HFFc6 (cell line): ENCODE measurements around the gene GPER1. TPM values are rescaled to one million over a fixed set of nuclear protein-coding genes. Genes with fewer than 3 reads are reported as not detected.
"Not testable (repeated sequence)": the region's sequence is repeated elsewhere in the genome, so short reads cannot be mapped to it uniquely, and the experiment has no call there.

Source experiments
- DNase-seq: peaks from one replicate; pipeline ENCODE4 v3.0.0-alpha.2; 2018
- H3K27ac Mint-ChIP-seq: 2 replicates; pipeline ENCODE4 v1.8.0; 2020; ENCODE audit warnings: mild to moderate bottlenecking, mixed read lengths
- H3K27me3 Mint-ChIP-seq: 2 replicates; pipeline ENCODE4 v1.8.0; 2021; ENCODE audit warnings: mild to moderate bottlenecking, moderate library complexity, mixed read lengths; ENCODE audit not compliant: insufficient read depth
- H3K36me3 Mint-ChIP-seq: 2 replicates; pipeline ENCODE4 v1.8.0; 2021; ENCODE audit warnings: low read depth, mixed read lengths
- H3K4me1 Mint-ChIP-seq: 2 replicates; pipeline ENCODE4 v1.8.0; 2020; ENCODE audit warnings: low read depth, mixed read lengths
- H3K4me3 Mint-ChIP-seq: 2 replicates; pipeline ENCODE4 v1.8.0; 2020; ENCODE audit warnings: mild to moderate bottlenecking, moderate library complexity, mixed read lengths
- H3K9me3 Mint-ChIP-seq: 2 replicates; pipeline ENCODE4 v1.8.0; 2020; ENCODE audit warnings: mild to moderate bottlenecking, mixed read lengths
- CTCF ChIP-seq: fragments of 200-600 bp; sonication (generic); IDR thresholded peaks from 2 replicates; pipeline ENCODE4 v1.5.0; 2021; ENCODE audit warnings: antibody characterized with exemption, mild to moderate bottlenecking
- total RNA-seq, 6 experiments: library from RNA; stranded (reverse); fragmentation: NEBNext Ultra II Directional; extraction: Animal tissue kit (Norgen Biotek cat#: 25700); gene quantifications; 2 replicates in 1 of 6; 3 replicates in 5 of 6; pipeline ENCODE4 v1.2.3, GENCODE V29; 2021

GPER1 gene
- total RNA-seq, 6 experiments from 2014 or later, result 4.6 to 7.1 (median 5.3) TPM

GRCh38 chr7:1068619-1069018, 19.3 kb upstream of the GPER1 start:
- Mint-ChIP-seq H3K27me3 (peaks cover 4% of the 10 kb centered on the region), H3K27ac (no peak overlapping the region), H3K4me1 (no peaks in the 10 kb centered on the region), H3K4me3 (no peak overlapping the region), H3K9me3 (peaks cover 10% of the 10 kb centered on the region; the same call in 1 of the 2 replicates), H3K36me3 (0 out of 2 replicates have a peak, but pooled peaks cover 10% of the 10 kb centered on the region)
- DNase-seq, result no peak
- TF ChIP-seq CTCF, result no peak

- TF ChIP-seq CTCF, result no peak
- no peaks in the 10 kb centered on the region for H3K4me1 Mint-ChIP-seq
- H3K9me3 Mint-ChIP-seq, result peaks cover 10% of the 10 kb centered on the region; the same call in 1 of the 2 replicates
- peaks cover 2% of the 10 kb centered on the region for H3K27me3 Mint-ChIP-seq
- DNase-seq, result no peak
- H3K4me3 Mint-ChIP-seq, result no peak overlapping the region
- H3K36me3 Mint-ChIP-seq, result 0 out of 2 replicates have a peak, but pooled peaks cover 10% of the 10 kb centered on the region
- no peak overlapping the region for H3K27ac Mint-ChIP-seq
Observed at GRCh38 chr7:1070544-1071011, 17.3 kb upstream of the GPER1 start.

- Mint-ChIP-seq H3K27me3 (peaks cover 4% of the 10 kb centered on the region), H3K9me3 (peaks cover 10% of the 10 kb centered on the region; the same call in 1 of the 2 replicates), H3K4me3 (no peak overlapping the region), H3K36me3 (0 out of 2 replicates have a peak, but pooled peaks cover 10% of the 10 kb centered on the region), H3K27ac (no peak overlapping the region), H3K4me1 (no peaks in the 10 kb centered on the region)
- no peak for TF ChIP-seq CTCF
- no peak for DNase-seq
Observed at GRCh38 chr7:1071731-1072254, 16.1 kb upstream of the GPER1 start.

GRCh38 chr7:1073142-1073977, 14.6 kb upstream of the GPER1 start:
- peaks cover 10% of the 10 kb centered on the region; the same call in 1 of the 2 replicates for H3K9me3 Mint-ChIP-seq
- no peak overlapping the region for H3K27ac Mint-ChIP-seq
- H3K4me1 Mint-ChIP-seq, result no peaks in the 10 kb centered on the region
- H3K36me3 Mint-ChIP-seq, result 0 out of 2 replicates have a peak, but pooled peaks cover 10% of the 10 kb centered on the region
- no peak for DNase-seq
- H3K4me3 Mint-ChIP-seq, result no peak overlapping the region
- H3K27me3 Mint-ChIP-seq, result peaks cover 7% of the 10 kb centered on the region
- TF ChIP-seq CTCF, result no peak

GRCh38 chr7:1074018-1074417, 13.9 kb upstream of the GPER1 start:
- not testable (repeated sequence) for H3K4me1 Mint-ChIP-seq, DNase-seq, H3K27ac Mint-ChIP-seq, H3K4me3 Mint-ChIP-seq, H3K27me3 Mint-ChIP-seq
- H3K36me3 Mint-ChIP-seq, result 0 out of 2 replicates have a peak, but pooled peaks cover 10% of the 10 kb centered on the region
- peaks cover 10% of the 10 kb centered on the region; the same call in 1 of the 2 replicates for H3K9me3 Mint-ChIP-seq
